LNCaP clone FGC (cell line): ENCODE data around the gene ANXA9.

Experiments used
- DNase-seq: peaks from one replicate; pipeline ENCODE4 v3.0.0-alpha.2; 2011; ENCODE audit warnings: low read depth
- H3K4me3 ChIP-seq: 2 replicates; pipeline ENCODE4 v1.5.1; 2011; ENCODE audit warnings: mild to moderate bottlenecking, low read depth, low read length, control low read depth
- TF ChIP-seq, protein P1 (sequence below): IDR thresholded peaks from 2 replicates; pipeline ENCODE4 v1.5.1; 2012; ENCODE audit warnings: mild to moderate bottlenecking; ENCODE audit not compliant: control insufficient read depth, insufficient read depth; ENCODE audit errors: extremely low read depth

The ANXA9 gene

DNA sequence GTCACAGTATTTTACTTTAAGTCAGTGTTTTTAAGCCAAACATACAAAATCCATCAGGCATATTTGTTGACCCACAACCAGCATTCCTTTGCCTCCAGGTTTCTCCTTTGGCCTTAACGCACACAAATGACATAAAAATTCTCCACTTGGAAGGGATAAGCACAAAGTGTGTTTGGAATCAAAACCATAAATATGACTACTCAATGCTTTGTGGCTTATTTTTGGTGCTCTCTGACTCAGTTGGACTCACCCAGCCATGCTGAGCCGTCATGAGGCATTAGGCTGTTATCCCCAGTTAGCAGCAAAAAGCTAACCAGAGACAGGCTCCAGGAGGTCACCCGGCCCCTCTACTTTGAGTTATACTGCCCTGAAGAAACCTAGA, 27.1 kb downstream of the ANXA9 start:
- TF ChIP-seq, protein P1, sequence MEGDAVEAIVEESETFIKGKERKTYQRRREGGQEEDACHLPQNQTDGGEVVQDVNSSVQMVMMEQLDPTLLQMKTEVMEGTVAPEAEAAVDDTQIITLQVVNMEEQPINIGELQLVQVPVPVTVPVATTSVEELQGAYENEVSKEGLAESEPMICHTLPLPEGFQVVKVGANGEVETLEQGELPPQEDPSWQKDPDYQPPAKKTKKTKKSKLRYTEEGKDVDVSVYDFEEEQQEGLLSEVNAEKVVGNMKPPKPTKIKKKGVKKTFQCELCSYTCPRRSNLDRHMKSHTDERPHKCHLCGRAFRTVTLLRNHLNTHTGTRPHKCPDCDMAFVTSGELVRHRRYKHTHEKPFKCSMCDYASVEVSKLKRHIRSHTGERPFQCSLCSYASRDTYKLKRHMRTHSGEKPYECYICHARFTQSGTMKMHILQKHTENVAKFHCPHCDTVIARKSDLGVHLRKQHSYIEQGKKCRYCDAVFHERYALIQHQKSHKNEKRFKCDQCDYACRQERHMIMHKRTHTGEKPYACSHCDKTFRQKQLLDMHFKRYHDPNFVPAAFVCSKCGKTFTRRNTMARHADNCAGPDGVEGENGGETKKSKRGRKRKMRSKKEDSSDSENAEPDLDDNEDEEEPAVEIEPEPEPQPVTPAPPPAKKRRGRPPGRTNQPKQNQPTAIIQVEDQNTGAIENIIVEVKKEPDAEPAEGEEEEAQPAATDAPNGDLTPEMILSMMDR = no peak
- DNase-seq = no peak
- H3K4me3 ChIP-seq = peak overlapping the region; percentile 63

DNA sequence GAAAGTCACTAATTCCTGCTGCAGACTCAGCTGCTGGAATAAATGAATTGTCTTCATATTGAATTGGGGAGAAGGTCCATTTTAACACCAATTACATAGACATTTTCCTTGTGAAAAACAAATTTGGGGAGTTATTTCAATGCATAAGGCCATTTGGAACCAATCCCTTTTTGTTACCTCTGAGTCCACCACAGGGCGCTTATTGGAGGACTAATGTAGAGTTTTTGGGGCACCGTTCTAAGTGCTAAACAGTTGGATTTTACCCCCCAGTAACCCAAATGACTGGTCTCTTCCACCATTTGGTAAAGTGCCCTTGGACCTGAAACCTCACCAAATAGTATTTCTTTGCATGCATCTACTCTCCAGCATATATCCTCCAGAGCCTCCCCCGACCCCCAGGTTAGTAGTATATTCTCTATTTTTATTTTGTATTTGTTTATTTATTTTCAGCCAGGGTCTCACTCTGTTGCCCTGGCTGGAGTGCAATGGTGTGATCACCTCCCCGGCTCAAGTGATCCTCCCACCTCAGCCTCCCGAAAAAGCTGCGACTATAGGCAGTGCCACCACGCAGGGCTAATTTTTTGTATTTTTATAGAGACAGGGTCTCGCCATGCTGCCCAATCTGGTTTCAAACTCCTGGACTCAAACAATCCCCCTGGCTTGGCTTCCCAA, 27.7 kb downstream of the ANXA9 start:
- no peak for DNase-seq
- no peak overlapping the region for H3K4me3 ChIP-seq

DNA sequence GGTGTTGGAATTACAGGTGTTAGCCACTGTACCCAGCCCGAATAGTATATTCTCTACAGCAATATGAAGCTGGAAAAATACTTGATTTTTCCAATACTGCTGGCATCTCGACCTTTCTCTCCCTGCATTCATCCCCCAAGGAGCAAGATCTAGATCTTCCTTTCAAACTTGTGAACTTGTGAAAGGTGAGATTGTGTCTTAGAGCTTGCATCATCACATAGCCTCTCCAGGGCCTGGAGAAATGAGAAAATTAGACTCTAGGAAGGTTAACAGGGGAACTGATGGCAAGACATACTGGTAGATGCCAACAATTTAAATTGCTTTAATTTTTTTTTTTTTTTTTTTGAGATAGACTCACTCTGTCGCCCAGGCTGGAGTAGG, 28.2 kb downstream of the ANXA9 start:
- no peak overlapping the region for H3K4me3 ChIP-seq
- TF ChIP-seq, protein P1 = no peak
- DNase-seq = no peak

More for the DNA sequence above, 27.7 kb downstream of the ANXA9 start:
- TF ChIP-seq, protein P1 = no peak

DNA sequence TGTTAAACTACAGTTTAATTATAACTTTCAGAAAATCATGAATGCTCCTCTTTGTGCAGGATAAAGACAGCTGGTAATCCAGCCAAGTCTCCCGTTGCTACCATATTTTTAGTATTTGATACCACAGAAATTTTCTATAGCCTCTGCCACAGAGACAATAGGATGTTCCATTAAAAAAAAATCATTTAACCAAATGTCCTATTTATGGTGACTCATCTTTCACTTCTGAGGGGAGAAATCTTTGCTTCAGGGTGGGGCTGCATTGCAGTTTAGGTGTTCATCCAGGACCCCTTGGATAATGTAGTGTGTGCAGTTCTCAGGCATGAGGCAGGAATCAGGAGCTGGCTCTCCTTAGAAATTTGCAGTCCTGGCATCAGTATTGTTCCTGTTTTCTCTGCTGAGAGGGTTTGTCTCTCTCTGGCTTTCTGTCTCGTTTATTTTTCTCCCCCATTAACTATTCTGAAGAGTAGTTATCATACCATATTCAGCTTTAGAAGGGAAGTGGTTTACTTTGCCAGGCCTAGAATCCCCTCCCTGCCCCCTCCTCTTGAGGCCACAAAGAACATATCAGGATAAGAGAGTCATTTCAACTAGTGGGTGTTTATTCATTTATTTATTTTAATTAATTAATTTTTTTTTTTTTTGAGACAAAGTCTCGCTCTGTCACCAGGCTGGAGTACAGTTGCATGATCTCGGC, 29.2 kb downstream of the ANXA9 start:
- no peak for DNase-seq
- TF ChIP-seq, protein P1 = no peak
- H3K4me3 ChIP-seq = no peak overlapping the region

DNA sequence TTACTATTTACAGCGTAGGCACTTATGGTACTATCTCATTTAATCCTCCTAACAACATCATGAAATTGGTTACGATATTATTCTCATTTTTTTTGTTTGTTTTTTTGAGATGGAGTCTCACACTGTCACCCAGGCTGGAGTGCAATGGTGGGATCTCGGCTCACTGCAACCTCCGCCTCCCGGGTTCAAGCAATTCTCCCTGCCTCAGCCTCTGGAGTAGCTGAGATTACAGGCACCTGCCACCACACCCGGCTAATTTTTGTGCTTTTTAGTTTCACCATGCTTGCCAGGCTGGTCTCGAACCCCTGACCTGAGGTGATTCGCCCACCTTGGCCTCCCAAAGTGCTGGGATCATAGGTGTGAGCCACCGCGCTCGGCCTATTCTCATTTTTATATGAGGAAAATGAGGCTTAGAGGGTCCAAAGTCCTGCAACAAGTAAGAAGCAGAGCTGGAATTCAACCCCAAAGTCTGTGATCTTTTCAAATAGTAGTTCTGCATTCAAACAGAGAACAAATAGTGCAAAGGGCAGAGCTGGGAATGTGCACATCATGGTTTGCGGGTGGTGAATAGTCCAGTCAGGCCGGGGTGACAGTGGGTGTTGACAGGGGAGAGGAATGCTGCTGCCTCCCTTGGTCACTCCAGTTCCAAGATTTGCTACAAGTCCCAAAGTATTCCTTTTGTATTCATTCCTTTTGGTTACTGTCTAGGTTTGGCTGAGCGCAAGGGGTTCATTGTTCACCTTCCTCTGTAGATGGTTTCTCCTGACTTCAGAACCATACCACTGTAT, 30.8 kb downstream of the ANXA9 start:
- TF ChIP-seq, protein P1 = no peak
- H3K4me3 ChIP-seq = no peak overlapping the region
- DNase-seq = no peak

DNA sequence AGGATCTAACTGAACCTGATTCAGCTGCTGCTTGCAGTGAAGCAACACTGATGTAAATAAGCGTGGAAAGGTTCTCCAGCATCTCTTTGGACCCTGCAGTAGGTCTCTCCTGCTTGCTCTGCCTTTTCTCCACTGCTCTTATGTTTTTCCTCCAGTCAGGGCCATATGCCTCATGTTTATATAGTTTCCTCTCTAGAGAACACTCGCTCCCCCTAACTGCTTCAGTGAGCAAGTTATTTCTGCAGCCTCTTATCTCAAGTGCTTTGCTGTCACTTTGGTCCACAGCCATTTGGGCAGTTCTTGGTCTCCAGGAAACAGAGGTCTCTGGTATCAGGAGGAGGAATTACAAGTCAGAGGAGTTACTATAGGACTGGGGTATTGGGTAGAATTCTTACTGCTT, 31.4 kb downstream of the ANXA9 start:
- TF ChIP-seq, protein P1 = no peak
- H3K4me3 ChIP-seq = no peak overlapping the region
- DNase-seq = no peak
